ENCODE results near the gene PFKFB2.
A peak's percentile ranks its signal among the peaks of the same experiment; 100 is the strongest.

The PFKFB2 gene

GRCh38 chr1:207064561-207064960, 11.5 kb downstream of the PFKFB2 start:
- peak in 16 of 51 donors; percentile 5 to 51 (median 15) for DNase-seq

GRCh38 chr1:207067185-207067584, 14.1 kb downstream of the PFKFB2 start:
- DNase-seq = no peak

GRCh38 chr1:207067665-207068064, 14.6 kb downstream of the PFKFB2 start:
- no peak for DNase-seq

GRCh38 chr1:207069061-207069460, 16.0 kb downstream of the PFKFB2 start:
- no peak for DNase-seq

GRCh38 chr1:207069858-207070506, 16.9 kb downstream of the PFKFB2 start:
- peak in 9 of 51 donors; percentile 7 to 53 (median 22) for DNase-seq

GRCh38 chr1:207070811-207071210, 17.7 kb downstream of the PFKFB2 start:
- no peak for DNase-seq

GRCh38 chr1:207071426-207071825, 18.4 kb downstream of the PFKFB2 start:
- DNase-seq = no peak

- no peak for DNase-seq
Observed at GRCh38 chr1:207072233-207072632, 19.2 kb downstream of the PFKFB2 start.

GRCh38 chr1:207073906-207074820, 21.1 kb downstream of the PFKFB2 start:
- no peak for DNase-seq

GRCh38 chr1:207076181-207076955, 23.3 kb downstream of the PFKFB2 start:
- no peak for DNase-seq

- no peak for DNase-seq
Observed at GRCh38 chr1:207077012-207077411, 23.9 kb downstream of the PFKFB2 start.

- DNase-seq = peak in 26 of 51 donors; percentile 4 to 84 (median 36)
Observed at GRCh38 chr1:207077470-207078377, 24.6 kb downstream of the PFKFB2 start.

- DNase-seq = no peak
Observed at GRCh38 chr1:207078578-207079132, 25.6 kb downstream of the PFKFB2 start.

GRCh38 chr1:207079706-207080241, 26.7 kb downstream of the PFKFB2 start:
- no peak for DNase-seq

- no peak for DNase-seq
Observed at GRCh38 chr1:207081088-207081487, 28.0 kb downstream of the PFKFB2 start.

GRCh38 chr1:207081806-207082205, 28.7 kb downstream of the PFKFB2 start:
- DNase-seq = no peak

- no peak for DNase-seq
Observed at GRCh38 chr1:207084232-207084631, 31.2 kb downstream of the PFKFB2 start.

GRCh38 chr1:207084701-207085180, 31.7 kb downstream of the PFKFB2 start:
- peak in 16 of 51 donors; percentile 1 to 36 (median 16) for DNase-seq

- no peak for DNase-seq
Observed at GRCh38 chr1:207085887-207086286, 32.8 kb downstream of the PFKFB2 start.

GRCh38 chr1:207088161-207088560, 35.1 kb downstream of the PFKFB2 start:
- DNase-seq = no peak

All from hypothalamus (tissue), 51 donors.